ENCODE results near the gene WDR11. TPM values are rescaled to one million over a fixed set of nuclear protein-coding genes. Genes with fewer than 3 reads are reported as not detected.
A peak's percentile ranks its signal among the peaks of the same experiment; 100 is the strongest.

WDR11 gene
- total RNA-seq, 1 donor from 2014 or later: 51.4 TPM

DNA sequence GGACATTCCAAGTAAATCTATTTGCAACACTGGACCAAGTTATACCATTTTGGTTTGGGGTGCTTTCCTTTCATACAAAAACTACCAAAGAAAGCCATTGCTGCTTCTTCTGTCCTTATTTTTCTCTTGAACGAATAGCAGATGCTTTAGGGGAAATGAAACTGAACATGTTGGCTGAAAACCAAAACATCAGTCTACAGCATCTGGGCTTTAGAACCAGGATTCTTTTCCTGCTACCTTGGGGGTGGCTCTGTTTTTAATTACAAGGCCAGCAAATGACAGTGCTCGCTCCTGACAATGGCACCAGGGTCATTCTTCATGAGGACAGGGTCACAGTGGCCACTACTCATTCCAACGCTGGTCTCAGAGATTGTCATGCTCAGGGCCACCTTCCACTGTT, 80.3 kb downstream of the WDR11 start:
- Histone ChIP-seq H3K4me3 (no peak overlapping the region), H3K27me3 (ENCODE audit: low read depth) (no peaks in the 10 kb centered on the region), H3K27ac (no peak overlapping the region), H3K9me3 (no peaks in the 10 kb centered on the region), H3K36me3 (no peaks in the 10 kb centered on the region), H3K4me1 (peaks cover 10% of the 10 kb centered on the region)
- no peak for ATAC-seq
- DNase-seq: no peak
- TF ChIP-seq, protein P1, sequence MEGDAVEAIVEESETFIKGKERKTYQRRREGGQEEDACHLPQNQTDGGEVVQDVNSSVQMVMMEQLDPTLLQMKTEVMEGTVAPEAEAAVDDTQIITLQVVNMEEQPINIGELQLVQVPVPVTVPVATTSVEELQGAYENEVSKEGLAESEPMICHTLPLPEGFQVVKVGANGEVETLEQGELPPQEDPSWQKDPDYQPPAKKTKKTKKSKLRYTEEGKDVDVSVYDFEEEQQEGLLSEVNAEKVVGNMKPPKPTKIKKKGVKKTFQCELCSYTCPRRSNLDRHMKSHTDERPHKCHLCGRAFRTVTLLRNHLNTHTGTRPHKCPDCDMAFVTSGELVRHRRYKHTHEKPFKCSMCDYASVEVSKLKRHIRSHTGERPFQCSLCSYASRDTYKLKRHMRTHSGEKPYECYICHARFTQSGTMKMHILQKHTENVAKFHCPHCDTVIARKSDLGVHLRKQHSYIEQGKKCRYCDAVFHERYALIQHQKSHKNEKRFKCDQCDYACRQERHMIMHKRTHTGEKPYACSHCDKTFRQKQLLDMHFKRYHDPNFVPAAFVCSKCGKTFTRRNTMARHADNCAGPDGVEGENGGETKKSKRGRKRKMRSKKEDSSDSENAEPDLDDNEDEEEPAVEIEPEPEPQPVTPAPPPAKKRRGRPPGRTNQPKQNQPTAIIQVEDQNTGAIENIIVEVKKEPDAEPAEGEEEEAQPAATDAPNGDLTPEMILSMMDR (IDR thresholded peaks at IDR 0.05): no peak
- intact Hi-C loops (cut with DNase I): no loop called here

DNA sequence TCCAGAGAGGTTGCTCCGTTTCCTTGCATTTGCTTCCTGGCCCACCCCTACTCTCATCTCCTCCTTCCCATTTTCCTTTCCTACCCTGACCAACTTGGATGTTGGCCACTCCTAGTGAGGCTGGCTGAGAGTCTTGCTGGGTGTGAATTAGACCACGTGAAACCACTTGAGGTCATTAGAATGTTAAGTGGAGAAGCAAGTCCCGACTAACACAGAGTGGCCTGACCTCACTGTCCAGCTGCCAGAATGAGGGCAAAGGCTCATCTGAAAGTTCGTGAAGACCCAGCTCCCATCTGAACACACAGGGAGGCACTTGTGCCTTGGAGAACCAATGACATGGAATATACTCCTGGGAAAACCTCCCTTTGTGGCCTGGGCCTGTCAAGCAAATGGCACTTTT, 80.8 kb downstream of the WDR11 start:
- Histone ChIP-seq H3K27ac (no peak overlapping the region), H3K36me3 (no peaks in the 10 kb centered on the region), H3K4me1 (peaks cover 10% of the 10 kb centered on the region), H3K9me3 (no peaks in the 10 kb centered on the region), H3K27me3 (ENCODE audit: low read depth) (no peaks in the 10 kb centered on the region), H3K4me3 (no peak overlapping the region)
- TF ChIP-seq, protein P1 (IDR thresholded peaks at IDR 0.05): no peak
- DNase-seq (no peak), ATAC-seq (peak; percentile 68 to 75)
- intact Hi-C loops (cut with DNase I): no loop called here

DNA sequence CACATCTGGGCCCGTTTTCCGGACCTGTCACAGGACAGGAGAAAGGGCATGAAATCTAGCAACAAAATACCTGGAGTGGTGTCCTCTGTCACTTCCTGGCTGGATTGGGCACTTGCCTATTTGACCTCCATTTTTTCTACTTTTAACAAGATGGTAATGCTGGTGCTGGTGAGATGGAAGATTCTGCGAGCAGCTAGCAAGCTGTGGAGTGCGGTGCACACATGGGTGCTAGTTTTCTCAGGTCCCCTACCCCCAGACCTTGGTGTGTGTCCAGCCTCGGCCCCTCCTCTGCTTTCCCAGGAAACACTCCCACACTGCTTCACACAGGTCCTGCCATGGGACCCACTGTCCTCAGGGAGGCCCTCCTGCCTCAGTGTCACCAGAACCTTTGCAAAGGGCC, 87.7 kb downstream of the WDR11 start:
- TF ChIP-seq, protein P1 (IDR thresholded peaks at IDR 0.05): no peak
- Histone ChIP-seq H3K27me3 (ENCODE audit: low read depth) (no peaks in the 10 kb centered on the region), H3K4me3 (no peak overlapping the region), H3K4me1 (peaks cover 5% of the 10 kb centered on the region), H3K27ac (no peak overlapping the region), H3K36me3 (no peaks in the 10 kb centered on the region), H3K9me3 (no peaks in the 10 kb centered on the region)
- ATAC-seq (no peak), DNase-seq (no peak)
- intact Hi-C loops (cut with DNase I): no loop called here

DNA sequence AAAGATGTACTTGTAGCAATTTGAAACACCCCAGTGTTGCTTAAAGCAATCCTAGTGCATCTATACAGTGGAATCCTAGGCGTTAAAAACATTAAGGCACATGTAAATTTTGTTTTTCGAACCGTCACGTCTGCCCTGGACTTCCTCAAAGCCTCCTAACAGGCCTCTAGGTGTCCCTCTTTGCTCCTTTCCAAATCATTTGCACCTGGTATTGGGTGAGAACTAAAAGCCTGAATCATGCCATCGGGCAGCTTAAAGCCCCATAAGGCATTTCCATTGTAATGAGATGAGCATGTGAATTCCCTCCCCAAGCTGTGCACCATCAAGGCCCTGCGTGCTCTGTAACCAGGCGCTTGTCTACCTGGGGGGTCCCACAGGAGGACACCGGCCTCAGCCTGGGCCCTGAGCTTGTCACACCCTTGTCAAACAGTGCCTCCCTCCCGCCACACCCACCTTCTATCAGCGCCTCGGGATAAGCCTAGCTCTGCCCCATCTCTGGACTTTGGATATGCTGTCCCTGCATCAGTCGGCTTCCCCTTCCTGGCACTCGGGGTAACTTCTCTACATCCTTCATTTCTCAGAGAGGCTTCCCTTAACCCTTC, 89.2 kb downstream of the WDR11 start:
- TF ChIP-seq, protein P1 (IDR thresholded peaks at IDR 0.05): no peak
- ATAC-seq: no peak
- intact Hi-C loops (cut with DNase I): no loop called here

DNA sequence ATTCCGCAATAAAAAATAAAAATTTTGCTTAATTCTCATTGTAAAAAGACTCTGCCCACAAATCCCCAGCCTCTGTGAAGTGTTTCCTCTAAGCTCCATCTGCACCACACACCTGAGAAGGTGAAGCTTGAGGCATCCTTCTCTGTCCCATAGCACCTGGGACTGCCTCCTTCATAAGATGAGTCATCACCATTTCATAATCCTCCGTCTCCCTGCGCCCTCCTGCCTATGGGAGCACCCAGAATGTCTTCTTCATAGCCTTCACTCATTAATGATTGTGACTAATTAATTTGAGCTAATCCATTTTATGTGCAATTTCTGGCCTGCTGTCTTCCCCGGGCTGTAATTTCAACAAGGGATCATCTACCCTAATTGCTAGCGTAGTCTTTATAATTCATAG, 90.3 kb downstream of the WDR11 start:
- Histone ChIP-seq H3K27ac (no peak overlapping the region), H3K4me1 (peaks cover 11% of the 10 kb centered on the region), H3K9me3 (no peaks in the 10 kb centered on the region), H3K4me3 (no peak overlapping the region), H3K36me3 (no peaks in the 10 kb centered on the region), H3K27me3 (ENCODE audit: low read depth) (no peaks in the 10 kb centered on the region)
- intact Hi-C loops (cut with DNase I): no loop called here
- ATAC-seq (no peak), DNase-seq (no peak)
- TF ChIP-seq, protein P1 (IDR thresholded peaks at IDR 0.05): no peak

More for the DNA sequence above, 89.2 kb downstream of the WDR11 start:
- Histone ChIP-seq H3K36me3 (no peaks in the 10 kb centered on the region), H3K9me3 (no peaks in the 10 kb centered on the region), H3K27ac (no peak overlapping the region), H3K4me1 (peaks cover 5% of the 10 kb centered on the region), H3K27me3 (ENCODE audit: low read depth) (no peaks in the 10 kb centered on the region), H3K4me3 (no peak overlapping the region)
- DNase-seq: no peak

Measured in lower lobe of right lung (tissue), 2 donors.